ENCODE results near the gene LIMS2.

DNA sequence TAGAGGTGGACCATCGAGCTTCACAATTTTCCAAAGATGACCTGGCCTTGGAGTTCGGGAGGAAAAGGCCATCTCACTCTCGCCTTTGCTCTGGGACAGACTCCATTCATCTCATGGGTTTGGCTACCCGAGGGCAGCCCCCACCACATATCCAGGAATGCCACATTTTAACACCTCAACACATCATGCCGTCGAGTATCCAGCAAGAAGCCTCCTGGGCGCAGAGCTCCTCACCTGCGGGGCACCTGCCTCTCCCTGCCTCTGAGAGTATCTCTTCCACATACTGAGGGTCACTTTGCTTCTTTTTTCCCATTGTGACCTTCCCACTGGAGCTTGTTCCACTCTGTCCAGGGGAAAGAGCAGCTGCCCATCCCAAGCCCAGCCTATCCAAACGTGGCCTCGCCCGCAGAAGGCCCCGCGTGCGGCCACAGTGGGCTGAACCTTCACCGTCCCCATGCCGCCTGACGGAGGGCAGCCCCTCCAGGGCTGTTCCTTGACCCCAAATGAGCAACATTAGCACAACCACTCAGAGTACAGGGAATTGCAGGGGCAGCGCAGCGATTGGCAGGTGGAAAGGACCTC lies 5.5 kb upstream of the LIMS2 start:
- TF ChIP-seq, protein P1, sequence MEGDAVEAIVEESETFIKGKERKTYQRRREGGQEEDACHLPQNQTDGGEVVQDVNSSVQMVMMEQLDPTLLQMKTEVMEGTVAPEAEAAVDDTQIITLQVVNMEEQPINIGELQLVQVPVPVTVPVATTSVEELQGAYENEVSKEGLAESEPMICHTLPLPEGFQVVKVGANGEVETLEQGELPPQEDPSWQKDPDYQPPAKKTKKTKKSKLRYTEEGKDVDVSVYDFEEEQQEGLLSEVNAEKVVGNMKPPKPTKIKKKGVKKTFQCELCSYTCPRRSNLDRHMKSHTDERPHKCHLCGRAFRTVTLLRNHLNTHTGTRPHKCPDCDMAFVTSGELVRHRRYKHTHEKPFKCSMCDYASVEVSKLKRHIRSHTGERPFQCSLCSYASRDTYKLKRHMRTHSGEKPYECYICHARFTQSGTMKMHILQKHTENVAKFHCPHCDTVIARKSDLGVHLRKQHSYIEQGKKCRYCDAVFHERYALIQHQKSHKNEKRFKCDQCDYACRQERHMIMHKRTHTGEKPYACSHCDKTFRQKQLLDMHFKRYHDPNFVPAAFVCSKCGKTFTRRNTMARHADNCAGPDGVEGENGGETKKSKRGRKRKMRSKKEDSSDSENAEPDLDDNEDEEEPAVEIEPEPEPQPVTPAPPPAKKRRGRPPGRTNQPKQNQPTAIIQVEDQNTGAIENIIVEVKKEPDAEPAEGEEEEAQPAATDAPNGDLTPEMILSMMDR (IDR thresholded peaks at IDR 0.05): no peak
- no peak for TF ChIP-seq POLR2A (IDR thresholded peaks at IDR 0.05)

Measured in breast epithelium (tissue), 3 donors.